HCEC 1CT (cell line): ENCODE results near the gene KRT33B.
A peak's percentile ranks its signal among the peaks of the same experiment; 100 is the strongest.

Experiments
- DNase-seq: peaks from one replicate; pipeline ENCODE4 v3.0.0-alpha.2; 2017

The KRT33B gene

DNA sequence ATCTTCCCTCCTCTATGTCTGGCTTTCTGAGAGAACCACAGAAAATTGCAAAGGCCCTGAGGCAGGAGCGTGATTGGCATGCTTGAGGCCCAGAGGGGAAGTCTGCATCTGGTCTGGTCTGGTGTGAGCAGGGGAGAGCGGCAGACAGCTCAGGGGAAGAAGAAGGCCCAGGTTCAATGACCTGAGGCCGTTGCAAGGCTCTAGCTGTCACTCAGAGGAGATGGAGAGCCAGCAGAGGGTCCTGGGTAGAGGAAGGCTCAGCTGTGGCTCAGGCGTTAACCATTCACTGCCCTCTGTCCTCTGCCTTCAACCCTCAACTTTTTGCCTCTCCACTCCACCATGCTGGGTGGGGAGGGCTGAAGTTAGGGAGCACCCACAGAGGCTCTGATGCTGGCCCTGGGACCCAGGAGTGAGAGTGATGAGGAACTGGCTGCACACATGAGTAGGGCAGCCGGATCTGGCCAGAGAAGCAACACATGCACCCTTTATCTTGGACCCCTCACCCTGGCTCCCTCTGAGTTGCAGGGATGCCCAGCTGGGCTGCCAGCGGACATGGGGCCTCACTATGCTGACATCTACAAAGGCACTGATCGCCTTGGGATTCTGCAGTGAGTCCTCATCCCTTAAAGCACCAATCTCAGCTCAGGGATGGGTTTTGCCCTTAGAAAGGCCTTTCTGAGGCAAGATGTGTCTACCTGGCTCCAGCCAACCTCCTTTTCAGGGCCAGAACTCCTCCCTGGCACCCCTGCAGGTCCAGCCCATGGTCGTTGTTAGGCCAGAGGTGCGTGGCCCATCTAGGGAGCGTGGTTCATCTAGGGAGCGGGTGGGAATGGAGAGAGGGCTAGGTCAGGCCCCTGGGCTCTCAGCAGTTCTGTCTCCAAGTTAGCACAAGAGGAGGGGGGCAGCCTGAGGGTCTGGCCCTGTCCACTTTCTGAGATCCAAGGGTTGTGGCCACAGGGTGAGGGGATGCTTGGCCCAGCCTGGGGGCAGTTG, 46.4 kb downstream of the KRT33B start:
- no peak for DNase-seq

DNA sequence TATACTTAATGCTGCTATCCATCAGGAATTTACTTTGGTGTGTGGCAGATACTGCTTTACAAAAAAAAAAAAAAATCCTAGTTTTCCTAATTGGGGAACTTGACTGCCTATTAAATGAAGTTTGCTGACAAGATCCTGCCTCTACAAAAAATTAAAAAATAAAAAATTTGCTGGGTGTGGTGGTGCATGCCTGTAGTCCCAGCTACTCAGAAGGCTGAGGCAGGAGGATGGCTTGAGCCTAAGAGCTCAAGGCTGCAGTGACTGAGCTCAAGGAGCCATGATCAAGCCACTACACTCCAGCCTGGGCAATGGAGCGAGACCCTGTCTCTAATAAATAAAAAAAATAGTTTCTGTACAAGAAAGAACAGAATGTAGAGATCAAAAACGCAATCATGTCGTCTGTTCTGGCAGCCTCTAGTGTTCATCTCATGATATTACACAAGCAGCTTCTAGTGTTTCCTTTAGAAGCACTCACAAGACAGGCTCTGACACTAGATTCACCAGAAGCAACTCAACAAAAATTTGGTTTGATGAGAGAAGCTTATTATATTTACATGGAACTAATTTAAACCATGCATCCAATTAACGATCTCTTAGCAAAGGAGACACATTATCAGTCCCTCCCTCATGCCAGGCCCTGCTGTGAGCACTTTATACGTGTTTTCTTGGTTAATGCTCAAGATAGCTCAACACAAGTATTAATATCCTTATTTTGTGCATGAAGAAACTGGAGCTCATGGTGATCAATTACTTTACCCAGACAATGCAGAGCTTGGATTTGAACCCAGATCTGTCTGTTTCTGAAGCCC, 47.3 kb downstream of the KRT33B start:
- DNase-seq: peak; percentile 73

- DNase-seq: no peak
Measured at GRCh38 chr17:41318231-41318630, 51.4 kb downstream of the KRT33B start.

- no peak for DNase-seq
Measured at GRCh38 chr17:41315814-41316445, 53.7 kb downstream of the KRT33B start.

GRCh38 chr17:41315204-41315794, 54.3 kb downstream of the KRT33B start, which contains the start of gene KRTAP17-1:
Gene KRTAP17-1 (minus strand): TSS chr17:41315710. CDS start chr17:41315650, 60 bp downstream.
- no peak for DNase-seq
